GM12878 (cell line): ENCODE data around the gene RNFT2. TPM values are rescaled to one million over a fixed set of nuclear protein-coding genes. Genes with fewer than 3 reads are reported as not detected.

Source experiments
- ATAC-seq: fragments of 200-7000 bp; cut with Tn5 transposase; 3 replicates; pipeline ENCODE4 v1.9.1; 2020; ENCODE audit warnings: mild to moderate bottlenecking, moderate library complexity
- BruUV-seq: library from RNA; stranded (reverse); fragments of 400-500 nt; replicated peaks from 2 replicates; lab custom pipeline; 2021; lab: Mats Ljungman, UMichigan
- CTCF ChIA-PET: fragments of 300-600 bp; sonication (Branson Sonifier 250); formaldehyde crosslinking; extraction: SDS; loops from one replicate; lab custom pipeline; 2021; ENCODE audit warnings: inconsistent platforms; lab: Yijun Ruan, JAX
- POLR2A ChIA-PET: fragments of 350-600 bp; formaldehyde crosslinking; extraction: SDS; loops from one replicate; lab custom pipeline; 2021; ENCODE audit warnings: inconsistent platforms; lab: Charles Lee
- RAD21 ChIA-PET: fragments of 300-600 bp; sonication (Branson Sonifier 250); formaldehyde crosslinking; loops from one replicate; lab custom pipeline; 2023; ENCODE audit warnings: antibody characterized with exemption; ENCODE audit not compliant: unreplicated experiment; lab: Charles Lee
- SMC1A ChIA-PET: fragments of 300-600 bp; sonication (Branson Sonifier 250); formaldehyde crosslinking; loops from one replicate; lab custom pipeline; 2023; ENCODE audit not compliant: unreplicated experiment, uncharacterized antibody; lab: Charles Lee
- DNase-seq: peaks from one replicate; pipeline ENCODE4 v3.0.0-alpha.2; 2011; ENCODE audit warnings: low read depth, low spot score
- FAIRE-seq: peaks from 3 replicates; lab custom pipeline; 2011; peaks lifted over from hg19 to GRCh38; lab: Jason Lieb, UNC
- H2AFZ ChIP-seq: 2 replicates; pipeline ENCODE4 v1.6.0; 2011; ENCODE audit warnings: low read depth, low read length, control low read depth; ENCODE audit not compliant: control insufficient read depth
- H3K27ac ChIP-seq: 2 replicates; pipeline ENCODE4 v1.5.1; 2011; ENCODE audit warnings: control low read depth; ENCODE audit not compliant: control insufficient read depth, insufficient read depth
- H3K27me3 ChIP-seq, 2 experiments: replicated peaks in 1 of 2; 2 replicates each; pipeline versions ENCODE4 v1.6.0 to v1.6.1; 2011; ENCODE audit warnings: low read length in 1 of 2; ENCODE audit not compliant: control insufficient read depth in 2 of 2, insufficient read depth in 2 of 2
- H3K36me3 ChIP-seq, 2 experiments: 2 replicates each; pipeline ENCODE4 v1.5.1; 2011; ENCODE audit warnings: low read length in 1 of 2; ENCODE audit not compliant: control insufficient read depth in 2 of 2, insufficient read depth in 2 of 2
- H3K4me1 ChIP-seq: 2 replicates; pipeline ENCODE4 v1.6.1; 2011; ENCODE audit warnings: mild to moderate bottlenecking, low read length, moderate library complexity, mixed read lengths; ENCODE audit not compliant: control insufficient read depth, insufficient read depth
- H3K4me2 ChIP-seq: 2 replicates; pipeline ENCODE4 v1.6.0; 2011; ENCODE audit warnings: control low read depth; ENCODE audit not compliant: control insufficient read depth, insufficient read depth
- H3K4me3 ChIP-seq: fragments of 200-600 bp; sonication (generic); 2 replicates; pipeline ENCODE4 v1.5.1; 2016
- H3K79me2 ChIP-seq: 2 replicates; pipeline ENCODE4 v1.6.0; 2011; ENCODE audit warnings: low read length; ENCODE audit not compliant: control insufficient read depth, insufficient read depth
- H3K9ac ChIP-seq: 2 replicates; pipeline ENCODE4 v1.8.0; 2011; ENCODE audit warnings: low read length, control low read depth, mixed read lengths; ENCODE audit not compliant: control insufficient read depth, insufficient read depth
- H3K9me3 ChIP-seq: replicated peaks from 3 replicates; pipeline ENCODE4 v1.5.1; 2011; ENCODE audit warnings: mild to moderate bottlenecking, low read length; ENCODE audit not compliant: control insufficient read depth, insufficient read depth
- H4K20me1 ChIP-seq: 2 replicates; pipeline ENCODE4 v1.6.0; 2011; ENCODE audit not compliant: control insufficient read depth, insufficient read depth
- ATF3 ChIP-seq: IDR thresholded peaks from 2 replicates; pipeline ENCODE4 v1.6.1; 2011; ENCODE audit warnings: low read depth, mild to moderate bottlenecking, low read length, moderate library complexity, borderline replicate concordance; ENCODE audit errors: extremely low read depth
- ATF7 ChIP-seq: fragments of 450-650 bp; IDR thresholded peaks from 2 replicates; pipeline ENCODE4 v1.6.1; 2016; ENCODE audit warnings: low read depth, mild to moderate bottlenecking
- CTCF ChIP-seq, 3 experiments: IDR thresholded peaks in 2 of 3; conservative IDR thresholded peaks in 1 of 3; 2 replicates each; pipeline ENCODE4 v1.5.1; 2011; ENCODE audit warnings: low read depth in 3 of 3, low read length in 3 of 3, mild to moderate bottlenecking in 3 of 3, control low read depth in 2 of 3, moderate library complexity in 2 of 3, inconsistent platforms in 1 of 3, mixed read lengths in 1 of 3; ENCODE audit not compliant: control insufficient read depth in 2 of 3, insufficient read depth in 1 of 3; ENCODE audit errors: extremely low read depth in 1 of 3
- MAX ChIP-seq: IDR thresholded peaks from 2 replicates; pipeline ENCODE4 v1.6.1; 2012; ENCODE audit warnings: low read depth, low read length, improper control_type of control experiment
- NFYB ChIP-seq: IDR thresholded peaks from 2 replicates; pipeline ENCODE4 v1.6.1; 2011; ENCODE audit warnings: low read depth, mild to moderate bottlenecking, low read length, improper control_type of control experiment, moderate library complexity; ENCODE audit not compliant: insufficient read depth
- STAT3 ChIP-seq: IDR thresholded peaks from 2 replicates; pipeline ENCODE4 v1.6.1; 2011; ENCODE audit warnings: low read depth, low read length, improper control_type of control experiment
- ZNF24 ChIP-seq: fragments of 450-650 bp; IDR thresholded peaks from 2 replicates; pipeline ENCODE4 v1.6.1; 2017; ENCODE audit warnings: antibody characterized with exemption, mild to moderate bottlenecking
- WGBS: methylation state at CpG from one replicate; pipeline ENCODE4 v1.1.6; 2016; ENCODE audit warnings: low lambda C conversion rate; ENCODE audit not compliant: insufficient replicate concordance, insufficient coverage; ENCODE audit errors: missing lambda C conversion rate; 5-methylcytosine and 5-hydroxymethylcytosine counted together
- in situ Hi-C: fragments of 300-500 bp; cut with MboI; formaldehyde crosslinking; loops from 9 replicates; pipeline ENCODE4 v1.14.3; 2018; ENCODE audit warnings: mixed read lengths
- intact Hi-C: fragments of 100-400 bp; cut with micrococcal nuclease; formaldehyde crosslinking; loops from one replicate; pipeline ENCODE4 v1.14.2; 2022; ENCODE audit not compliant: unreplicated experiment
- polyA plus RNA-seq, 11 experiments: library from polyadenylated mRNA; depleted of rRNA in 4 of 11; unstranded in 6 of 11; stranded (reverse) in 5 of 11; fragments of >200 nt; fragmentation: Nextera tagmentation in 4 of 11; fragmentation: Illumina TruSeq in 1 of 11; extraction: Ambion mirVana in 4 of 11; extraction: Trizol in 1 of 11; gene quantifications; 1 replicate in 1 of 11; 2 replicates in 10 of 11; pipeline versions ENCODE4 v1.2.1 to v1.2.3, GENCODE V29; 2011 to 2016; ENCODE audit warnings: inconsistent platforms in 2 of 11, missing spikeins in 2 of 11, low read depth in 1 of 11
- total RNA-seq, 4 experiments: library from RNA; depleted of rRNA in 3 of 4; stranded (reverse); fragments of >200 nt in 3 of 4; fragmentation: Illumina TruSeq in 1 of 4; extraction: Trizol in 1 of 4; gene quantifications; 2 replicates each; pipeline versions ENCODE4 v1.2.1 to v1.2.3, GENCODE V29; 2013 to 2021
- TF ChIP-seq, protein P1 (sequence below): fragments of 450-650 bp; IDR thresholded peaks from 2 replicates; pipeline ENCODE4 v1.6.1; 2018; ENCODE audit warnings: mild to moderate bottlenecking, low read depth, moderate library complexity; ENCODE audit not compliant: partially characterized antibody

Gene RNFT2
- total and polyA plus RNA-seq, 10 of the 15 experiments (the other 5 are each of a cell fraction or from before 2014, with no cell fraction given): 2.5 to 17.3 (median 9.7) TPM

- TF ChIP-seq NFYB (no peak), ATF7 (no peak), CTCF (IDR thresholded peaks at IDR 0.05 in 2 of 3, conservative IDR thresholded peaks at IDR 0.05 in 1 of 3; ENCODE audit: control insufficient read depth in 2 of 3, extremely low read depth in 1 of 3, insufficient read depth in 1 of 3, low read depth in 3 of 3, low read length in 3 of 3) (no peak), STAT3 (no peak), MAX (no peak), ZNF24 (no peak), ATF3 (no peak)
- TF ChIP-seq, protein P1, sequence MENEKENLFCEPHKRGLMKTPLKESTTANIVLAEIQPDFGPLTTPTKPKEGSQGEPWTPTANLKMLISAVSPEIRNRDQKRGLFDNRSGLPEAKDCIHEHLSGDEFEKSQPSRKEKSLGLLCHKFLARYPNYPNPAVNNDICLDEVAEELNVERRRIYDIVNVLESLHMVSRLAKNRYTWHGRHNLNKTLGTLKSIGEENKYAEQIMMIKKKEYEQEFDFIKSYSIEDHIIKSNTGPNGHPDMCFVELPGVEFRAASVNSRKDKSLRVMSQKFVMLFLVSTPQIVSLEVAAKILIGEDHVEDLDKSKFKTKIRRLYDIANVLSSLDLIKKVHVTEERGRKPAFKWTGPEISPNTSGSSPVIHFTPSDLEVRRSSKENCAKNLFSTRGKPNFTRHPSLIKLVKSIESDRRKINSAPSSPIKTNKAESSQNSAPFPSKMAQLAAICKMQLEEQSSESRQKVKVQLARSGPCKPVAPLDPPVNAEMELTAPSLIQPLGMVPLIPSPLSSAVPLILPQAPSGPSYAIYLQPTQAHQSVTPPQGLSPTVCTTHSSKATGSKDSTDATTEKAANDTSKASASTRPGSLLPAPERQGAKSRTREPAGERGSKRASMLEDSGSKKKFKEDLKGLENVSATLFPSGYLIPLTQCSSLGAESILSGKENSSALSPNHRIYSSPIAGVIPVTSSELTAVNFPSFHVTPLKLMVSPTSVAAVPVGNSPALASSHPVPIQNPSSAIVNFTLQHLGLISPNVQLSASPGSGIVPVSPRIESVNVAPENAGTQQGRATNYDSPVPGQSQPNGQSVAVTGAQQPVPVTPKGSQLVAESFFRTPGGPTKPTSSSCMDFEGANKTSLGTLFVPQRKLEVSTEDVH: no peak
- Histone ChIP-seq H3K36me3 (peaks cover 0 to 1% of the 10 kb centered on the region in 2 experiments; a peak in 2 of 4 replicates), H4K20me1 (no peaks in the 10 kb centered on the region), H3K79me2 (no peaks in the 10 kb centered on the region), H3K4me1 (no peaks in the 10 kb centered on the region), H3K27me3 (no peaks in the 10 kb centered on the region), H3K4me3 (no peak overlapping the region), H3K9ac (no peak overlapping the region), H3K9me3 (no peaks in the 10 kb centered on the region), H3K27ac (no peak overlapping the region), H2AFZ (no peak overlapping the region), H3K4me2 (no peak overlapping the region)
- RAD21 ChIA-PET: no interaction called here
- WGBS: 85% methylated on average over 6 of the region's 6 CpGs
- CTCF ChIA-PET: interaction anchor here (0.6 kb wide), 1 partner anchor 897 kb away, joined by 3 read pairs; no protein-coding TSS in a partner anchor
- no peak for DNase-seq
- SMC1A ChIA-PET: no interaction called here
- in situ Hi-C loops (no loop called here), intact Hi-C loops (no loop called here)
- ATAC-seq: no peak
- FAIRE-seq: no peak
- BruUV-seq: no TSS peak
- POLR2A ChIA-PET: no interaction called here
These were observed 105.0 kb downstream of the RNFT2 start for GRCh38 chr12:116843085-116843484.
